ENCODE measurements around the gene RNF183.
"Not testable (repeated sequence)": the region's sequence is repeated elsewhere in the genome, so short reads cannot be mapped to it uniquely, and the experiment has no call there.

The RNF183 gene

DNA sequence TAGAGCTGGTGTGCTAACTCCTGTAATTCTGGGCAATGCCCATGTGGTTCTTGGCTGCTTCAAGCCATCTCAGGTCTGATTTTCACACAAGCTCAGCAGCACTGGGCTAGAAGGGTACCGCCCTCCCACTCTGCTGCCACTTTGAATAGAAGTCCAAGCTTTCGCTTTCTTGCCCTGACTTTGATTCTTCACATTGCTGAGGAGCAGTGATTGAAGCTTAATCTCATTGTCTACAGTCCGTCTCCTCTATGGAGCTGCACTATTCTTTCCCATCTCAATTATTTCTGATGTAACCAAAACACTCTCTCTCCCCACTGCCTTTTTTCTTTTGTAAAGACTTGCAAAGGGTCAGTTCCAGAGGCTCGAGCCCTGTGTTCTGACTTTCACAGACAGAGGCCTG, 12.9 kb upstream of the RNF183 start:
- no peak for DNase-seq (ENCODE audit: low read depth)

DNA sequence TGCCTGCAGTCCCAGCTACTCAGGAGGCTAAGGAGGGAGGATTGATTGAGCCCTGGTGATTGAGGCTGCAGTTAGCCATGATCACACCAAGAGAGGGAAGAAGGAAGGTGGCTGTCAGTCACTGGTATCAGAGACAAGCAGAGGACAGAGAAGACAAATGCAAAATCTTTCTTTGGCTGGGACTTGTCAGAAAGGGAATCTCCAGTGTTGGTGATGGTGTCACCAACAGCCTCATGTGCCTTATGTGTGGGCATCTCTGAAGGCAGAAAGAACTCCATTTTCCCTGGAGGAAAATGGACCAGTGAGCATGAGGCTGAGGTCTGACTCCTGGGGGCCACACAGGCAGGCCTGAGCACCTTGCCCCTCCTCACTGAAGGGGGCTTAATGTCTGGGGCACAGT, 12.1 kb upstream of the RNF183 start:
- no peak for DNase-seq (ENCODE audit: low read depth)

DNA sequence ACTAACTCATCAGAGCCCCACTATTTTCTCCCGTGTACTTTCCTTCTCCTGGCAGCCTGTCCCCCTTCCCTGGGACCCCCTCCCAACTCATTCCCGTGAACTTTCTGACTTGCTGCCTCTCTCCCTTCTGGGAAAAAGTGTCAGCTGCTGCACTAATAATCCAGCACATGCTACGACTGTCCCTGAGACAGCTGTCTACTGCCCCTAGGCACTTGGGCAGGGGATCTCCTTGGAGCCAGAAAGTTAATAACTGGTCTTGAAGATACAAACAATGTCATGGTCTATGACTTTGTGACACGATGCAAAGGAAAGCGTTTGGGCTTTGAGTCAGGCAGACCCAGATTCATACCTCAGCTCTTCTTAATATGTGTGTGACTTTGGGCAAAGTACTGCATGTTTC, 10.1 kb upstream of the RNF183 start:
- no peak for DNase-seq (ENCODE audit: low read depth)

DNA sequence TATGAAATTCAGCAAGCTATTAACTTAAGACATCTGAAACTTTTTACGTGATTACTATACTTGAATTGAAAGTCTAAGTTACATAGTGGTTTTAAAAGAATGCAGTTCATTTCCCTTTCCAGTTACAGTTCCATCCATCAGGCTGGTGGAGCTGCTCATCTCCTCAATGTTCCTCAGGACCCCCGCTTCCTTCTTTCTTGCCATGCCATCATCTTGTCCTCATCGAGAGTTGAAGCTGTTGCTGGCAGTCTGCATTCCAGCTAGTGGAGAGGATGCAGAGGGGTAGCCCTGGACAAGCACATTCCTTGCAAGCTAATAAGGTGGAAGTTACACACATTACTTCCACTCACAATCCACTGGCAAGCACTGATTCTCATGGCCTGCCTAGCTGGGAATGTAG, 8.8 kb upstream of the RNF183 start:
- no peak for DNase-seq (ENCODE audit: low read depth)

DNA sequence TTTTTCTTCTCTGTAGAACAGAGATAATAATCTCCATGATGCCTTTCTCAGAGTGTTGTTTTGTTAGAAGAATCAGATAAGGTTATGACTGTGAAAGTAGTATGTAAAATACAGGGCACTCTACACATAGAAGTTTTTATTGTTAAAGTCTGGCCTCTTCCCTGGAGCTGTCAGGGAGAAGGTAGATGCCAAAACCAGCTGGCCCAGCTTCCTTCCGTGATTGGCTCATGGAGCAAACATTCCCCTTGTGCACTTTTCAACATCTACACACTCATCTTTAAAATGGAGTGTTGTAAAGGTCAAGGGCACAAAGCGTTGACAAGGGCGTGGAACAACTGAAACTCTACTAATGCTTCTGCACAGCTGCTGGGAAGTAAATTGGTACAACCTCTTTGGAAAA, 7.4 kb upstream of the RNF183 start:
- DNase-seq (ENCODE audit: low read depth), result no peak

DNA sequence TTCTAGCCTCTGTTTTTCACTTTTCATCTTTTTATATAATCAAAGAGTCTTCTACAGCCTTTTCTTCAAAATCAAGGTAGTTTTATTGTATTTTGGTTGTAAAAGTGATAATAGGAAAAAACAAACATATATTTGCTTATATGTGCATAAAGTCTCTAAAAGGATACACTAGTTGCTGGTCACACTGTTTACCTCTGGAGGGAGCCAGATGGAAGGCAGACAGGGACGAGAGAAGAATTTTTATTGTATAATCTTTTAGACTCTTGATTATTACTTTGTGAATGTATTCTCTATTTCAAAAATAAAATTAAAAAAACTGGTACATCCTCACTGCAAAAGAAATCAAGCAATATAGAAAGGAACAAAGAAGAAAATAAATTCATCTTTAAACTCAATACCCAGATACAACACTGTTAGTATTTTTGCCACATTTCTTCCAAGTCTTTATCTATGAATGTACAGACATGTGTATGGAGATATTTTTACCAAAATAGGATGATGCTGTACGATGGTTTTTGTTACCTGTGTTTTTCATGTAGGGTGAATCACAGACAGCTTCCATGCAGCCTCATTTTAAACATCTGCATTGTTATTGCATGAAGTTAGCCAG, 6.1 kb upstream of the RNF183 start:
- DNase-seq (ENCODE audit: low read depth), result no peak

DNA sequence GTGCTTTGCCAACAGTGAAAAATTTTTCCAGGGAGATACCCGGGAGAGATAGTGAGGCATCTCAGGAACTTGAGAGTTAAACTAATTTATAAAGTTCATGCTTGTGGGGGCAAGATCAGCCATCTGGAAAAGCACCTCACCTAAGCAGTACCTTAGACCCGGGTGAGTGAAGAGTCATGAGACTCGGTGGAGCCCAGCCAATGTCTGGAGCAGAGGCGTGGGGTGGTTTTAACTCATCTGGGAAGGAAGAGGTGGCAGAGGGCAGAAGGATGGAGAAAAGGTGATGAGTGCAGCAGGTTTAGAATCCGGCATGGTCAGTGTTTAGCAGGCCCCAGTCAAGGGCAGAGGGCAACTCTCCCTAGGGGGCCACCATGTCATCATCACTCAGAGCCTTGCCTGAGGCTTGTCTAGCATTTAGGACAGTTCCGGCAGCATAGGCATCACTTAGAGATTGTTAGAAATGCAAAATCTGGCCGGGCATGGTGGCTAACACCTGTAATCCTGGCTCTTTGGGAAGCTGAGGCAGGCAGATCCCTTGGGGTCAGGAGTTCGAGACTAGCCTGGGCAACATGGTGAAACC, 4.3 kb upstream of the RNF183 start:
- no peak for DNase-seq (ENCODE audit: low read depth)

DNA sequence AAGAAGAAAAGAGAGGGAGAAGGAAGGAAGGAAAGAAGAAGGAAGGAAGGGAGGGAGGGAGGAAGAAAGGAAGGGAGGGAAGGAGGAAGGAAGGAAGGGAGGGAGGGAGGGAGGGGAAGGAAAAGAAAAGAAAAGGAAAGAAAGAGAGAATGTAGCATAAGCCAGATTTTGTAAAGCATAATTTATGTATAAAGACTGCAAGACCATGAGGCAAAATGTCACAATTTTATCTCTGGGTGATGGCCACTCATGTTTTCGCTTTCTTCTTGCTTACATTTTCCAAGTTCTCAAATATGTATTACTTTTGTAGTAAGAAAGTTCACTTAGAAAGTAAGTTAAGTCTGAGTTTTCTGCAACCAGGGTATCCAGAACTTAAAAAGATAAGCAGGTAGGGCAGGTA, 3.4 kb upstream of the RNF183 start:
- no peak for DNase-seq (ENCODE audit: low read depth)

DNA sequence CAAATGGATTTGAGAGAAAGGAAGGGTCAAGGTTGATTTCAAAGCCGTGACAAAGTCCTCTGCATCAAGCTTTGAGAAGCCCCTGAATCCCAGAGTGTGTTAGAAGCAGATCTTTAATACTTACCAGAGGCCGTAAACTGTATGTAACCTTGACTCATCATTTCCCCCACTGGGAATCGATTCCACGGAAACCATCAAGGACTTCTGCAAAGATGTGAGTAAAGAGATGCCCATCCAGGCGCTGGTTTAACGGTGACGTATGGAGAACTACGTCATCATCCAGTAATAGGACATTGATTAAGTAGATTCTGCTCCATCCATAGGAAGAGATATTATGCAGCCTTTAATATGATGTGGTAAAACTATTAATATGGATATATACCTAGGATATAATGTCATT, 1.6 kb downstream of the RNF183 start:
- DNase-seq (ENCODE audit: low read depth), result no peak

DNA sequence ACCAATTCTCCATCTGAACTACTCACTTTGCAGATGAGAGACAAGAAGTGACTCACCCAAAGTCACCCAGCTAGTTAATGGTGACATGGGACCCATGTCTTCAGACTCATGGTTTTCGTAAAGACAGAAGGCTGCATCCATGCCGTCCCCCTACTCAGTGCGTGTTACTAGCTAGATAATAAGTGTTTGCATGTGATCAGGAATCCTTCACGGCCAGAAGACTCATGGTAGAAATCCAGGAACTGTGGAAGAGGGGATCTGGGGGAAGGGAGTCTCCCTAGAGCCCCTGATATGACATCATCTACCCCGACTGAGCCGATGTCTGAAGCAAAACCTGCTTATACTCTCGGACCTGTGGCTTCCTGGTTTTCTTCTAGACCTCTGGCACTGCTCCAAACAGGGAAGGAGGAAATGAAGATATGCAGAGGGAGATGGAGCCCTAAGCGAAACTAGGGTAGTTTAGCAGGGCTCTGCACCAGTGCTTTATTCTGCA, 3.3 kb downstream of the RNF183 start:
- no peak for DNase-seq (ENCODE audit: low read depth)

DNA sequence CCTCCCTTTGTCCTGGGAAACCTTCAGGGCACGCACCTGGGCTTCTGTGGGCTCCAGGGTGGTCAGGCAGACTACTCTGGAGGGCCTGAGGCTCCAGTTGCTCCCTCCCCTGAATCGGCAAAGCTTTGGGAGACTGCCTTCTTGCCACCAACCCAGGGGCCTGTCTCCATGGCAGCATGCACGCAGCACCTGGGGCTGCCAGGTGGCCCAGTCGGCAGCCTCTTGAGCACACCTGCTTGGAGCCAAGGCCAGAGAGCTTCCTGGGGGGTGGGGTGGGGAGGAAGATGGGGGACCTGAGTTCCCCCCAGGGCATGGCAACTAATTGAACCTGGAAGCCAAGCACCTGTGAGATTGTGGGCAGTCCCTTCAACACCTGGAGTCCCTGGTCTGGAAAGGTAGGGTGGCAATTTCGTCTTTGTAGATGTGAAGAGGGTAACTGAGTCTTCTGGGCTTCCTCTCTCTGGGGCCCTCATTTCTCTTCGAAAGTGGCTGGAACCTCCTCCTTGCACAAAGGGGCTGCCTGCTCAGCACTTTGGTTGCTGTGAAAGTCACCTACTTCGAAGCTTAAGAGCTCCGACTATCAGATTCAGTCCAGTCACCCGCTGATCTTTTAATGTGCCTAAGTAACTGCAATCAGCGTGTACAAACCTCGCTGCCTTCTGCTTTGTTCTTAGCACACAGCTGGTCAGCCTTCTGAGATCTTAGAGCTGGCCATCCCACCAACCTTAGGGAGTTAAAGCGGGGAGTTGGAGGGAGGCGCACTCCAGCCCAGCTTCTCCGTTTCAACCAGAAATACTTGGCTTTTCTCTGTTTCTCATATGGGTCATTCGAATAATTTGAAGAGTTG, 4.0 kb downstream of the RNF183 start:
- DNase-seq (ENCODE audit: low read depth), result no peak

DNA sequence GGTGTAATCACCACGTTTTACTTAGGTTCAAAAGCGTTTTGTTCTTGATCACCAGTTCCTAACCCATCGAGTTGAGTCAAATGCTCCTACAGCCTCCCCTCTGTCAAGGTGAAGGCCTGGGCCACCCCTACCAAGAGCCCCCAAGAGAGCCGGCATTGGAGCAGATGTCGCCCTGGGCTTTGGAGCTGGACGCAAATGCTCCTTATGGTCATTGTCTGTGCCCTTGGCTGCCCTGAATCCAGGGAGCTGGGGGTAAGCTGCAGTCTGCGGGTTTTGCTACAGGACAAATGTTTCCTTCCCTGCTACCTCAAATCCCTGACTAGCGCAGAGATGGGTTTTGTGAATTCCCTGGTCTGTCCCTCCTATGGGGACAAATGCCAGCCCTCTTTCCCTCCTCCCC, 4.9 kb downstream of the RNF183 start:
- DNase-seq (ENCODE audit: low read depth), result no peak

DNA sequence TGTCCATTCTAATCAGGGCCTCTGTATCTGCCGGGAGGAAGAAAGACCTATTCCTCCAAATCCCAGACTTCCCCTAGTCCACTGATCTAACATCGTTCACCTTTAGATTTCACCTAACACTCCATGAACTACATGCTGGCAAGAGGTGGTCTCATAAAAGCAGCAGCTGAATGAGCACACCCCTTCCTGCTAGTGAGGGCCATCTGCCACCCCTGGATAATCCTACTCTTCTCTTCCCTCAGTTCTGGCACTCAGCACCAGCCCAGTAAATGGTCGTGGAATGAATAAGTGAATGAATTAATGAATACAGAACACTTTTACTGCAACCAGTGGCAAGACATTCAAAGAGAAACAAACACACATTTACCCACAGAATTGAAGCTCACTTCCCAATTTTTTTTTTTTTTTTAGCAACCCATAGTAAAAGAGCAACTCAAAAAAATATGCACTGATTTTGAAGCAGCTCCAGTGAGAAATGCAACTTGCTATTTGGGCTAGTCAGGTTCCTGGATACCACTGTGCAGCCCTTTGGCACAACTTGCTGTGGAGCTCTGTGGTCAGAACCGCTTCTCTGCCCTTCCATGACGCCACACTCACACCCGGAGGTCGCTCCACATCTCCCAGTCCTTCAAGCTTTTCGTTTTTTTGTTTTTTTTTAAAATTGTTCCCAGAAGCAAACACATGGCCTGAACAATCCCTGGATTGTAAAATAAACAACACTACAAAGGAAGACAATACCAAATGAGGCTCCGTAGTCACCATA, 6.2 kb downstream of the RNF183 start:
- DNase-seq (ENCODE audit: low read depth), result no peak

DNA sequence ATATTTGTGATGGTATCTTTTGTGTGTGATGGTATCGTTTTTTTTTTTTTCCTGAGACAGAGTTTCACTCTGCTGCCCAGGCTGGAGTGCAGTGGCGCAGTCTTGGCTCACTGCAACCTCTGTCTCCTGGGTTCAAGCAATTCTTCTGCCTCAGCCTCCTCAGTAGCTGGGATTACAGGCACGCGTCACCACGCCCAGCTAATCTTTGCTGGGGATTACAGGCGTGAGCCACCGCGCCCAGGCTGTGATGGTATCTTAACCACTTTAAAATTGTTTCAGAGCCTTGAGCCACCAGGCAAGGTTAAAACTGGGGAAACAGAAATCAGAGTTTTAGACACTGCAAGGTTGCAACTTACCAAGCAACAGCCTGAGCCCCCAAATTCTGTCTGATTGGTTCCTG, 6.9 kb downstream of the RNF183 start:
- DNase-seq (ENCODE audit: low read depth), result not testable (repeated sequence)

DNA sequence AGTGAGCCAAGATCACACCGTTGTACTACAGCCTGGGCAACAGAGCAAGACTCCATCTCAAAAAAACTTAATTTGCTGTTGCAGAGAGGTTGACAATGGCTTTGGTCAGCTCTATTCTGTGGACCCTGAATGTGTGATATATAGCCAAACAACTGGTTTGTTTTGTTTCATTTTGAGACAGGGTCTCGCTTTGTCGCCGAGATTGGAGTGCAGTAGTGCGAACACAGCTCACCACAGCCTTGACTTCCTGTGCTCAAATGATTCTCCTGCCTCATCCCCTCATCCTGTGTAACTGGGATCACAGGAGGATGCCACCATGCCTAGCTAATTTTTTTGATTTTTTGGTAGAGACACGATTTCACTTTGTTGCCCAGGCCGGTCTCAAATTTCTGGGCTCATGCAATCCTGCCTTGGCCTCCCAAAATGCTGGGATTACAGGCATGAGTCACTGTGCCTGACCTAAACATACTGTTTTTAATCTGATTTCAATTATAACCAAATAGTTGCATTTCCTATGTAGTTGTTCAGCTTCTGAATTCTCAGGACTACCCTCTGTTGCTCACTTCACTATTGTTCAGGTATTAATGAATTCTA, 9.8 kb downstream of the RNF183 start:
- no peak for DNase-seq (ENCODE audit: low read depth)

DNA sequence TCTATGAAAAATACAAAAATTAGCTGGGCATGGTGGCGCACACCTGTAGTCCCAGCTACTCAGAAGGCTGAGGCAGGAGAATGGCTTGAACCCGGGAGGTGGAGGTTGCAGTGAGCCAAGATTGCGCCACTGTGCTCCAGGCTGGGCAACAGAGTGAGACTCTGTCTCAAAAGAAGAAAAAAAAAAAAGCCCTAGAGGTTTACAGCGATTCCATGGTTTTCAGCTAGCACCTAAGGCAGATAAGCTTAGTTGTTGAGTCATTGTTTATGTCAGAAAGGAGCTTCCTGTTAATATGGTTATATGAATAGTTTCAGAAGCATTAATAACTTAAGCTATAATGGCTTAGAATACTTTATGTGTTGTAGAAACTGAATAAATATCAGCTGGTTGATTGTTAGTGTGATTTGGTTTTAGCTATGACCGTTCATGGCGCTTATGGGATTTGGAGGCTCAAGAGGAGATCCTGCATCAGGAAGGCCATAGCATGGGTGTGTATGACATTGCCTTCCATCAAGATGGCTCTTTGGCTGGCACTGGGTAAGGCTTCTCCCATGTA, 13.0 kb downstream of the RNF183 start:
- no peak for DNase-seq (ENCODE audit: low read depth)

DNA sequence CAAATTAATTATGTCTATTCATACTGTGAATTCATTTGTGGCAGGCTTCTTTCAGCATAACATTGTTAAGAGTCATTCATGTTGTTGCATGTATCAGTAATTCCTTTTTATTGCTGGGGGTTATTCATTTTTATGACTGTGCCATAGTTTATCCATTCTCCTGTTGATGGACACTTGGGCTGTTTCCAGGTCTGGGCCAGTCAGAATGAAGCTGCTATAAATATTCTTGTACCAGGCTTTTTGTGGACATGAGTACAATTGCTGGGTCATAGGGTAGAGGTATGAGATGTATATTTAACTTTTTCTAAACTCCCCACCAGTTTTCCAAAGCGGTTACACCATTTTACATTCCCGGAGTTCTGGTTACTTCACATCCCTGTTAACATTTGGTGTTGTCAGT, 14.1 kb downstream of the RNF183 start:
- no peak for DNase-seq (ENCODE audit: low read depth)

DNA sequence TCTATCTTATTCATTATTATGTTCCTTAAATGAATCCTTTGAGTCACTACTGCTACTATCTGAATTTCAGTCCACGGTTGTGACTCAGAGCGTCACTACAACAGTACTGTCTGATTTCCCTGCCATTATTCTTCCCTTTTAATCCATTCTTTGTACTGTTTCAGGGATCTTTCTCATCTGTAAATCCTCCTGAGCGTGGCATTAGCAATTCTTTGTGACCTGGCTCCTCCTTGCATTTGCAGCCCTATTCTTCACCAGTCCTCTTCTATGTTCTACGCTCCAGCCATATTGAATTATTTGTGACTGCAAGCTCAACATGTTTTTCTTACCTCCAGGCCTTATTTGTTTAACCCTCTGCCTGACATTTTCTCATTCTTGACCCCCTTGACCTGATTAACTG, 21.8 kb downstream of the RNF183 start:
- DNase-seq (ENCODE audit: low read depth), result no peak

DNA sequence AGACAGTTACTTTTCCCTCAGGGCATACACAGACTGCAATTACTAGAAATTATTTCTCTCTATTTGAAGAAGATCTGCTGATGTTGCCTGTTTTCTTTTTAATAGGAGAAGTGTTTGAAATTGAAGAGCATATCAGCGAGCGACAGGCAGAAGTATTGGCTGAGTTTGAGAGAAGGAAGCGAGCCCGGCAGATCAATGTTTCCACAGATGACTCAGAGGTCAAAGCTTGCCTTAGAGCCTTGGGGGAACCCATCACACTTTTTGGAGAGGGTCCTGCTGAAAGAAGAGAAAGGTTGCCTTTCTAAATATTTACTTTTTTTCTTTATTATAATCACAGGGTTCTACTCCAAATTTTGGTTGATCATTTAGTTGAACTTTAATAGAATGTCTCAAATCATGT, 24.3 kb downstream of the RNF183 start:
- no peak for DNase-seq (ENCODE audit: low read depth)

DNA sequence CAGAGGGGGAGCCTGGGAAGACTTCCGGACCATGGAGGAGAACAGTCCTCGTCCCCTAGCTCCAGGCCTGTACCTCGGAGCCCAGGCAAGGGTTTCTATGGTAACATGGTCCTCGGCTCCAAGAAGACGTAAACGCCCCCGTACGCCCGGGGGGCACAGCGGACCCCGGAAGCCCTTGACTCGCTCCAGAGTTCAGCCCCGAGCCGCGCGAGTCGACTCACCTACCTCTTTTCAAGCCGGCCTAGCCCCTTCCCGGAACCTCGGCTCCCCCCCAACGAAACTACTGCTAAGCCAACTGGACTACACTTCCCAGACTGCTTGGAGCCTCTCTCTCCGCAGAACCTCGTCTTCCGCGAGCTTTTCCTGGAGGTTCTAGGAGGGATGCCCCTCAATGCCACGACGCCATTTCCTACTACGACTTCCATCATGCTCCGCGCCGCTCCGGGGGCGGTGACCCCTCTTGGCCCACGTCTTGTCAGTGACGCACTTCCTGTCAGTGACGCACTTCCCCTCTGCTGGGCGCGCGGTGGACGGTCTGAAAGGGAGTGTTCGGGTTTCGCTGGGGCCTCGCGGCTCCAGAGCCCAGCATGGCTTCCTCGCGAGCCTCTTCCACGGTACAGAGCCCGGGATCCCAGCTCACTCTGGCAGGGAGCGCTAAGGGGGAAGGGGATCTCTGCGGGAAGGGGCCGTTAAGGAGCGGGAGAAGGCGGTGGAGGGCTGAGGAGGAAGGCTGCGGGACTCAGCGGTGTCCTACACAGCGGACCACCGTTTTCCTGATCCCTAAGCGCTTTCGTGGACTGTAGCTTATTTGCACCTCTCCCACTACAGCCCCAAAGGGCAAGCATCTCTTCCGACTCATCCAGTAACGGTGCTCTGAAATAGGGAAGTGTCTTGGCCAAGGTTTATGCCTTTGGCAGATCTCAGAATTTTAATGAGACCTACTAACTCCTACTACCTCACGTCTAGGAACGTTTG, 27.7 kb downstream of the RNF183 start, which contains the start of the genes CDC26 and PRPF4:
TSS of gene CDC26 (minus strand) at position 416 of the 975 bp plus-strand sequence. CDS start 3,065 bp downstream, outside the sequence.
TSS of gene PRPF4 (plus strand) at position 502 of the 975 bp plus-strand sequence. CDS start at position 588, 86 bp downstream.
- DNase-seq (ENCODE audit: low read depth), result peak; percentile 91
